Esophagus (tissue), 2 donors: Measurements from ENCODE around the gene HBZ. TPM values are rescaled to one million over a fixed set of nuclear protein-coding genes. Genes with fewer than 3 reads are reported as not detected.
"Not testable (repeated sequence)": the region's sequence is repeated elsewhere in the genome, so short reads cannot be mapped to it uniquely, and the experiment has no call there.

Experiments
- H3K27ac ChIP-seq, 2 donors: one replicate each; pipeline ENCODE4 v1.5.1; 2013; ENCODE audit warnings: low read depth in 2 of 2, mild to moderate bottlenecking in 2 of 2, inconsistent platforms in 1 of 2, low read length in 1 of 2, moderate library complexity in 1 of 2
- H3K27me3 ChIP-seq, 2 donors: one replicate each; pipeline ENCODE4 v1.6.1; 2013; ENCODE audit warnings: low read length in 2 of 2, control low read depth in 1 of 2, mild to moderate bottlenecking in 1 of 2; ENCODE audit not compliant: insufficient read depth in 2 of 2, control insufficient read depth in 1 of 2
- H3K36me3 ChIP-seq, 2 donors: one replicate each; pipeline ENCODE4 v1.6.1; 2013; ENCODE audit warnings: low read length in 1 of 2; ENCODE audit not compliant: control insufficient read depth in 2 of 2, insufficient read depth in 2 of 2
- H3K4me1 ChIP-seq, 2 donors: one replicate each; pipeline ENCODE4 v1.6.1; 2013; ENCODE audit warnings: low read length in 1 of 2; ENCODE audit not compliant: control insufficient read depth in 2 of 2, insufficient read depth in 2 of 2
- H3K4me3 ChIP-seq, 2 donors: one replicate each; pipeline ENCODE4 v1.5.1; 2013; ENCODE audit warnings: low read length in 2 of 2, mild to moderate bottlenecking in 2 of 2, low read depth in 1 of 2, moderate library complexity in 1 of 2
- H3K9me3 ChIP-seq, 2 donors: one replicate each; pipeline ENCODE4 v1.6.1; 2013; ENCODE audit warnings: mild to moderate bottlenecking in 2 of 2, low read depth in 1 of 2, low read length in 1 of 2, moderate library complexity in 1 of 2; ENCODE audit not compliant: control insufficient read depth in 2 of 2, insufficient read depth in 1 of 2
- WGBS, 2 donors: extraction: QIAGEN DNeasy Blood & Tissue Kit; methylation state at CpG; one replicate each; pipeline ENCODE4 v1.1.7; 2013; 5-methylcytosine and 5-hydroxymethylcytosine counted together
- polyA plus RNA-seq, 2 donors: library from polyadenylated mRNA; stranded (reverse); fragments of 200-250 nt; gene quantifications; one replicate each; pipeline ENCODE4 v1.2.3, GENCODE V29; 2013
- donor health status: healthy with polysubstance abuse.
- donor health status: Bipolar disorder and iron deficiency.

HBZ gene
- polyA plus RNA-seq, 2 donors = not detected

GRCh38 chr16:168424-168823 is 16.0 kb downstream of the HBZ start:
- Histone ChIP-seq H3K27ac (no peak overlapping the region), H3K4me3 (no peak overlapping the region), H3K4me1 (peaks cover 0 to 16% of the 10 kb centered on the region in 2 donors), H3K27me3 (peaks cover 0 to 31% of the 10 kb centered on the region in 2 donors), H3K9me3 (peaks cover 0 to 3% of the 10 kb centered on the region in 2 donors), H3K36me3 (no peaks in the 10 kb centered on the region)
- WGBS, 2 donors = 57 to 58% methylated on average over 6 of the region's 6 CpGs

- Histone ChIP-seq H3K36me3 (no peaks in the 10 kb centered on the region), H3K27ac (no peak overlapping the region), H3K27me3 (peaks cover 0 to 31% of the 10 kb centered on the region in 2 donors), H3K4me3 (no peak overlapping the region), H3K9me3 (peaks cover 0 to 3% of the 10 kb centered on the region in 2 donors), H3K4me1 (peaks cover 0 to 16% of the 10 kb centered on the region in 2 donors)
- WGBS, 2 donors = 28 to 43% methylated on average over 3 of the region's 3 CpGs
Observed at GRCh38 chr16:169014-169413, 16.6 kb downstream of the HBZ start.

- not testable (repeated sequence) for H3K9me3 ChIP-seq, H3K36me3 ChIP-seq, H3K4me3 ChIP-seq, H3K27ac ChIP-seq
- 3 to 5% methylated on average over 5 of the region's 5 CpGs for WGBS, 2 donors
- Histone ChIP-seq H3K4me1 (peaks cover 0 to 15% of the 10 kb centered on the region in 2 donors), H3K27me3 (peaks cover 0 to 29% of the 10 kb centered on the region in 2 donors)
Observed at GRCh38 chr16:170088-170507, 17.7 kb downstream of the HBZ start.

GRCh38 chr16:170788-171187 is 18.3 kb downstream of the HBZ start:
- Histone ChIP-seq H3K9me3 (peaks cover 0 to 3% of the 10 kb centered on the region in 2 donors), H3K27me3 (peaks cover 0 to 27% of the 10 kb centered on the region in 2 donors), H3K4me3 (no peak overlapping the region), H3K27ac (no peak overlapping the region), H3K36me3 (no peaks in the 10 kb centered on the region), H3K4me1 (peaks cover 0 to 9% of the 10 kb centered on the region in 2 donors)
- 40 to 53% methylated on average over 1 of the region's 1 CpG for WGBS, 2 donors

- WGBS, 2 donors = no CpG with 5 or more reads among the region's 74 CpGs
- H3K9me3 ChIP-seq, H3K36me3 ChIP-seq, H3K4me3 ChIP-seq, H3K27ac ChIP-seq, H3K4me1 ChIP-seq: not testable (repeated sequence)
- peaks cover 0 to 11% of the 10 kb centered on the region in 2 donors for H3K27me3 ChIP-seq
Observed at GRCh38 chr16:172374-172941, 20.0 kb downstream of the HBZ start, which contains the start of gene HBA2. Gene HBA2, plus strand, starts transcription at chr16:172876. Its CDS starts 37 bp downstream, at chr16:172913.

- not testable (repeated sequence) for H3K9me3 ChIP-seq, H3K4me3 ChIP-seq, H3K36me3 ChIP-seq, H3K27ac ChIP-seq, H3K4me1 ChIP-seq
- 6 to 7% methylated on average over 25 to 30 of the region's 44 CpGs for WGBS, 2 donors
- peaks cover 6 to 11% of the 10 kb centered on the region in 2 donors for H3K27me3 ChIP-seq
Observed at GRCh38 chr16:173211-173854, 20.9 kb downstream of the HBZ start.

- not testable (repeated sequence) for H3K9me3 ChIP-seq, H3K4me3 ChIP-seq, H3K4me1 ChIP-seq, H3K27ac ChIP-seq, H3K36me3 ChIP-seq
- H3K27me3 ChIP-seq = peaks cover 7 to 11% of the 10 kb centered on the region in 2 donors
- 14 to 22% methylated on average over 4 to 8 of the region's 13 CpGs for WGBS, 2 donors
Observed at GRCh38 chr16:173928-174769, 21.7 kb downstream of the HBZ start.

- Histone ChIP-seq H3K27ac (no peak overlapping the region), H3K27me3 (peaks cover 7 to 17% of the 10 kb centered on the region in 2 donors), H3K9me3 (no peaks in the 10 kb centered on the region), H3K4me3 (no peak overlapping the region), H3K4me1 (peaks cover 2% of the 10 kb centered on the region in 2 donors), H3K36me3 (no peaks in the 10 kb centered on the region)
- WGBS, 2 donors = 19 to 20% methylated on average over 8 of the region's 8 CpGs
Observed at GRCh38 chr16:175011-175949, 22.8 kb downstream of the HBZ start.

- H3K9me3 ChIP-seq, H3K4me3 ChIP-seq, H3K4me1 ChIP-seq, H3K27ac ChIP-seq, H3K36me3 ChIP-seq: not testable (repeated sequence)
- peaks cover 7 to 17% of the 10 kb centered on the region in 2 donors for H3K27me3 ChIP-seq
- WGBS, 2 donors = 0 to 2% methylated on average over 19 to 26 of the region's 39 CpGs
Observed at GRCh38 chr16:176006-176405, 23.6 kb downstream of the HBZ start.
